ENCODE measurements around the gene MMS22L.
"Not testable (repeated sequence)": the region's sequence is repeated elsewhere in the genome, so short reads cannot be mapped to it uniquely, and the experiment has no call there.

Gene MMS22L

DNA sequence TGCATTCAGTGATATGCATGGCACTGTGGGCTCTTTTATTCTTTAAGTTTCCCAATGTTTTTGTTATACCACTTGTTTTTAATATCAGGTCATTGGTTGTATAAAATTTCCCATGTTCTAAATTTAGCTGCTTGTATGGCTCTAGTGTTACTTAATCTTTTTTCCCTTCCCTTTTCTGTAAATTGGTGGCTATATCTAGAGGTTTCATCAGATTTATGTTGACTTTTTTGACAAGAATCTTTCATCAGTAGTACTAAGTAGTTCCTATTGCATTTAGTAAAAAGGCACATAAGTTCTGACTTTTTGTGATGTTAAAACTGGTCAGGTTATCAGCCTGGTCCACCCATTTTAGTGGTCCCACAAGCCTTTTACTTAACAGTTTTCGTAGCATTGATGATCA, 51.1 kb downstream of the MMS22L start:
- no peak for DNase-seq

DNA sequence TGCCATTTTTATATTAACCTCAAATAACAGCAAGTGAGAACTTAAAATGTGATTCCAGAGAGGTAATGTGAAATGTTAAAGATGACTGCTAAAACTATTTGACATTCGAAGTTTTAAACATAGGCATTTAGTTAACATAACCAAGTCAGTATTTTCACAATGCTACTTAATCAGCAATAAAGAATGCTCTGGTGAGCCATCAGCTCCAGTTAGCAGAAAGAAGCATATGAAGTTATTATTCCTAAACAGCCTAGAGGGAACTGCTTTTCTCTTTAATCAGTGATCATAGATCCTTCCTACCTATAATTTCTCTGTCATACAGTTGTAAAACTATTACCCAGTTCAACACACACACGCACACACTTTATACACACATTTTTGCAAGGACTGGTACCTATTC, 60.1 kb downstream of the MMS22L start:
- DNase-seq, result no peak

DNA sequence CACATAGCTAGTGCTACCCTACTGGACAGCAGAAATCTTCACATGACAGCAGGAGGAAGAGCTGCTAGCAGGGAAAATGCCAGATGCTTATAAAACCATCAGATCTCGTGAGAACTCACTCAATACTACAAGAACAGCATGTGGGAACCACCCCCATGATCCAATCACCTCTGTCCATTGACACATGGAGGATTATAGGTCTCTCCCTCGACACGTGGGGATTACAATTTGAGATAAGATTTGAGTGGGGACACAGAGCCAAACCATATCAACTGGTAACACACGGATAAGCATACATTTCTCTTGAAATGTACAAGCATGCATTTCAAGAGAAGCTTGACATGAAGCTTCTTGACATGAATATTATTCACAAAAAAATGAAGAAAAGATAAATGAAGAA, 64.1 kb downstream of the MMS22L start:
- DNase-seq, result no peak

DNA sequence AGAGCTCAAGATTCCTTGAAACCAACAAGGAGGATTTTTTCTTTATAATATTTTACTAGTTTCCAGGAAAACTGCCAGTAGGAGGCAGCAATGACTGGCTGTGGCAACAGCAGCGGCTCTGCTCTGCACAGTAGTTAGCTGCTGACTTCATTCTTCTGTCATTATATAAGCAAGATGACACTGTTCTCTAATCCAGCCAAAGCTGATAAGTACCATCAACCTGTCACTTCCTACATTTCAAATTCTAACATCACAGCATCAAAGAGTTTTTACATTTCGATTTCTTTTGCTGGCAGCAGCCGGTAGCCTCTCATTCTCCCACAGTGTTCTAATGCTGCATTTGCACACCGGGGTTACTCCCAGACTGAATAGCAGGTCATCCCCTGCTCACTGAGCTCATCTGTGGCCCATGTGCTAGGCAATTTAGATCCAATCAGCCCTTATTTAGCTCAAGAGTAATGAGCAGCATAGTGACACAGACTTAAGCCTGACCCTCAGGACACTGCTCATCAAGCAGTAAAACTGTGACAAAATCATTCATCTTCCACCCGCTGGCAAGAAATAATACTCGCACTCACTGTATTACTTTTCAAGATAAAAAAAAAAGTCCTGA, 67.8 kb downstream of the MMS22L start:
- DNase-seq, result peak; percentile 26

DNA sequence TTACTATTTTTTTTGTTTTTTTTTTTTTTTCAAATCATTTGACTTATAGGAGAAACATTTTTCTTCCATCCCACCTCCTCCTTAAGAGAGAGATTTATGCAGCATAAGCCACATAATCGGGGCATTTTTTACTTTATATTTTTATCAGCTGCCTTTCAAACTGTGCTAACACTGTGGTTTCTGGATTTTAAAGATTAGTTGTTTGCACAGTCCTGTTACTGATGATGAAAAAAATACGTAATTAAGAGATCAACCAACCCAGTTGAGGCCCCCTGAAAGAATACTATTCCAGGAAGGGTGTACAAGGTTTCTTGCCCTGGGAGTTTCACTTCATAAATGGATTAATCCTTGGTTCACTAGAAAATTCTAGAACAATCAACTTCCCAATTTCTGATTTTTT, 68.3 kb downstream of the MMS22L start:
- no peak for DNase-seq

DNA sequence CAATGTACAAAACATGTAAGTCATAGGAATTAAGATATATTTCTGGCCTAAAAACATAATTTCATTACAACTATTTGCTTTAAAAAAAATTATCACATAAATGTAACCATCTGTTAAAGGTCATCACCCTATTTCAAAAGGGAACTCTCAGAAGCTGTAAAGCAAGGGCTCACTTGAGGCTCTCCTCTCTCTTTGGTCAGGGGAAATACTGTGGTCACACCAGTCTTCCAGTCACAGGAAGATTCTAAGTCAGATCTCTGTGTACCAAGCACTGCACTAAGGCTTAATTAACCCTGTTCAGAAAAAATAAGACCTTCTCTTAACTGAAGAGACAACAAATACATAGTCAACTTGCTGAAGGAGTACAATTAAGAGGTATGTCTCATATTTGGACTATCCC, 75.6 kb downstream of the MMS22L start:
- no peak for DNase-seq

DNA sequence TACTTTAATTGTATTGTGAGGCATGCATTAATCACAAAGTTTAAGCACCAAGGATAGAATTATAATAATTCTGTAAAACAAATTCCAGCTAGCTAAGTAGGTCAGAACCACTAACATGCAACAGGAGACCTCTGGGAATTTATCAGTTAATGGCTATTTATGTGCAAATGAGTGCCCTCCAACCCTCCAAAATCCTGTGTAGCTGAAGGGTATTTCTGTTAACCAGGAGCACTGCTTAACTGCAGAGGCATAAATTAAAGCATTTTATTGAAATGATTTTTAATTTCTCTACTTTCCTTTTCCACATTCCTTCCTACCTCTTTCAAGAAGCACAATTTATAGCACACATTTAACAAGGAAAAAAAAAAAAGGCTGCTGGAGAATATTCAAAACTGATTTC, 77.0 kb downstream of the MMS22L start:
- no peak for DNase-seq

DNA sequence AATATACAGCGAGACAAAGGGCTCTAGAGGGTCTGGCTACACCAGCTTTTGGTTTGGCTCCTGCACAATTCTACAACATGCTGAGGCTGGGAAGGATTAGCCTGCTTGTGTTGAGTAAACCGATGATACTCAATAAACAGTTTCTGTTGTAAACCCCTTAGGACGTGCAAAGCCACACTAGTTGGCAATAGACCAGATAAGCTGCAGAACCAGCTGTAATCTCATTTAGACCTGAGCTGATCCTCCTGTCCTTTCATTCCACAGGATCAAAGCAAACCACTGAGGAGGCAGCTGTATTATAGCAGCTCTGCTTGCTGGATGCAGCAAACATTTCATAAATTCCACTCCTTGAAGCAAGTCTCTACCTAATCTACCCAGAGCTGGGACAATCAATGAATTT, 79.7 kb downstream of the MMS22L start:
- no peak for DNase-seq

DNA sequence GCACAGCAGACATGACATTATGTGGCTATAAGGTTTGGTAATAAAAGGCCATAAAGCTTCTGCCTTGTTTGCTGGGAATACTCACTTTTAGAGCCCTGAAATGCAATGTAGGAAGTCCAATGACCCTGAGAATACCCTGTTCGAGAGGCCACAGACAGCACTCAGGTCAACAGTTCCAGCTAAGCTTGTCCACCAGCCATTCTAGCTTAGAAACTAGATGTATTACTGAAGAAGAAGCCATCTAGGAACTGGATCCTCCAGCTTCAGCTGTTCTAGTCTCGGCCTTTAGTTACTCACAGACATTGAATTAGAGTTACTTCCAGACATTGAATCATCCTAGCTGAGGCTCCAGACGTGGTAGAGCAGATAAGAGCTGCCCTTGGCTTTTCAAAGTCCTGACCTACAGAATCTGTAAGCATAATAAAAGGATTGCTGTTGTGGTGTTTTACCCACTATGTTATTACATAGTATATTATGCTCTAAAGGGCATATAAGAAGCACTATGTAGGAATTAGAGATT, 84.9 kb downstream of the MMS22L start:
- DNase-seq, result no peak

DNA sequence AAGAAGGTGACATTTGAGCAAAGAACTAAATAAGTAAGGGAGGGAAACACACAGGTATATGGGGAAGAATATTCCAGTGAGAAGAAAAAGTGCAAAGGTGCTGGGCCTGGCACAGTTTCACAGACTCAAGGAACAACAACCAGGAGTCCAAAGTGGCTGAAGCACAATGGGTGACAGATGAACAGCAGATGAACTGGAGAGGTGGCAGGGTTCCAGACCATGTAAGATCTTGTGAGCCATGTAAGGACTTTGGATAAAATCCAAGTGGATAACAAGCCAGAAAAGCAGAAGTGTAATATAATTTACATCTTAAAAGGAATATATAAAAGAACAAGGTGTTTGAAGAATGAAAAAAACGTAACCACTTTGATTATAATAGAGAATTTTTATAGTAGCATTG, 87.9 kb downstream of the MMS22L start:
- DNase-seq, result no peak

DNA sequence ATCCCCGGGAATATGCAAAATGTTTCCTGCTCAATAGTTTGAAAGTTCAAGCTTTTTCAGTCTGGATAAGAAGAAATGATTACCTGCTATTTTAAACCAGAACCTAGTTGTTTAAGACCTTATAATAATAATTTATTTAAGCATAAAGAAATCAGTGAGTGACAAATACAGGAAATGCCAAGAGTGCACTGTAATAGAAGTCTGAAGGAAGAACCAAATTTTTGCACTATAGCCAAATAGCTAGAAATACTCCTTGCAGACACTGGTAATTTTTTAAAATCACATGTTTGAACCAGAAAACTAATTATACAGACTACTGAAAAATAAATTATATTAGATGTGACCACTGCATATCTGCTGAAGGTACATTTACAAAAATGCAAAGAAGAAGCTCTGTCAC, 93.2 kb downstream of the MMS22L start:
- no peak for DNase-seq

DNA sequence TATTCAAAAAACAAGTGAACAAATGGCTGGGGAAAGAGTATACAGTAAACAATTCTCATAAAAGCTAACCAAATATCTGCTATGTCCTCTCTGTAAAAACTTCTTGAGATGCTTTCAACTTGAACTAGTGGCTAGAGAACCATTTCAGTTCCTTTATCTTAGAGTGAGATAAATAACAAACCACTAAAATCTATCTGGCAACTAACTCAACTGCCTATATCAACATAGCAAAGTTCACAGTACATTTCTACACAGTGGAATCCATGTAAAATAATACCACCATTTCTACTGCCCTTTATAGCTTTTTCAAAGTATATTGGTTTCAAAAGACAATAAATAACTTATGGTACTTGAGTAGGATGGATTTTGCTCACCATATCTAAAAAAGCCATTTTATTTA, 95.1 kb downstream of the MMS22L start:
- DNase-seq, result no peak

DNA sequence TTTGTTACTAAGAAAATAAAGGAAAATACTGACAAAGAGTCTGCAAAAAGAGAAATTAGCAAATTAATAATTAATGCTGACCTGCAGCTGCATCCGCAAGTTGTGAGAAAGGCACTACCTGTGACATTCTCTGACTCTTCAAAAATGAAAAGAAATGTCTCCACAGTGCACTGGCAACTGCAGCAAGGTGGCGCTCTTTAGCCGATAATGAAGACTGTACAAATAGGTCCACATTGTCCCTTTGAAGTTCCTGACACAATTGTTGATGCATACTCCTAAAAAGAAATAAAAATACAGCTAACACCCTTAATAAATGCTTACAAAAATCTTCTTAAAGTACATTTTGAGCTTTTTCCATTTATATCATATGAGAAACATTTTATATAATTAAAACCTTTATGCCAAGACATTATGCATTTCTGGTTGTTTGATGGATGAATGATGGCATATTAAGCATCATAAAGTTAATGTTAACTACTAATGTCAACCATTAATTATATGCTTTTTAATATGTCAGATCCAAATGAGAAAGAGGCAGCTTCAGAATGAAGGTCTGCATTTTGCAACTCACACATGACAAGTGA, 96.5 kb downstream of the MMS22L start:
- DNase-seq, result peak; percentile 69

DNA sequence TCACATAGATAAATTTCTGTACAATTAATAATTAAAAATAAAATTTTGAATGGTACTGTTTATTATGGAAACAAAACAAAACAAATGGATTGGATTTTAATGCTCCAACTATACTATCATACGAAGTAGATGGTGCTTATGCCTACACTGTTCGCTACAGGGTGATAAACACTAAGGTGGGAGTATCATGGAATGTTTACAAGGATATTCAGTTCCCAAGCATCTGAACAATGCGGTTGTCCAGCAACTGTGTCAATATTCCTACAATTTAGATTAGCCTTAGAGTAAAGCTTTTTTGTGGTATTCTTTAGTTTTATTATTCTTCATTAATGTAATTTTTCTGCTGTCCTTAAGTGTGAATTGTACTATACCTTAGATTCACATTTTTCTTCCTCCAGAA, 105.1 kb downstream of the MMS22L start:
- no peak for DNase-seq

DNA sequence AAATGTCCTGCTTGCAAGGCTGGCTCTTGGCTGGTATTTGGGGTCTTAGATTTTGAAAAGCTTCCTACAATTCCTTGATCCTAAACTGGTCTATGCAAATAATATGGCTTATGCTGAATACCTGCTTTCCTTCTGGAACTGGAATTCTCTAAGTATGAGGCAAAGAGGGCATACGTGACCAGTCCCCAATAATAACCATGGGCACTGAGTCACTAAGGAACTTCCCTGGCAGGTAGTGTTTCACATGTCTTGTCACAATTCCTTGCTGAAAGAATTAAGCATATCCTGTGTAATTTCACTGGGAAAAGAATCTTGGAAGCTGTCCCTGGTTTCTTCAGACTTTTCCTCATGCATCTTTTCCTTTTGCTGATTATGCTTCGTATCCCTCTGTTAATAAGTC, 106.5 kb downstream of the MMS22L start:
- no peak for DNase-seq

DNA sequence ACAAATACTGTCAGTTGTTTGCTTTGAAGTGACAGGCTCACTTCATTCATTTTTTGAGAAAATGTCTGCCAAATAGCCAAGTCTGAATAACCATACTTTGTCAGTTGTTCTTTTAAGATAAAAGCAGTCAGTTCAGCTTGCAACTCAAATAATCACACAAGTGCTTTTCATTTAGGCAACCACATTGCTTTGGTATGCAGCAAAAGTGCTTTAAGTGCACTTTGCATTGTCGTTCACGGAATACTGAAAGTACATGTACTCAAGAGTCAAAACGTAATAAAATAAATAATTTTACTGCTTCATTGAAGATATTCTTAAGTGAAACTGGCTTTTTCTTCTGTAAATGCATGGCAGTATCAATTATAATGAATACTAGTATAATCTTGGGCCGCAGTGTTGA, 107.2 kb downstream of the MMS22L start:
- no peak for DNase-seq

DNA sequence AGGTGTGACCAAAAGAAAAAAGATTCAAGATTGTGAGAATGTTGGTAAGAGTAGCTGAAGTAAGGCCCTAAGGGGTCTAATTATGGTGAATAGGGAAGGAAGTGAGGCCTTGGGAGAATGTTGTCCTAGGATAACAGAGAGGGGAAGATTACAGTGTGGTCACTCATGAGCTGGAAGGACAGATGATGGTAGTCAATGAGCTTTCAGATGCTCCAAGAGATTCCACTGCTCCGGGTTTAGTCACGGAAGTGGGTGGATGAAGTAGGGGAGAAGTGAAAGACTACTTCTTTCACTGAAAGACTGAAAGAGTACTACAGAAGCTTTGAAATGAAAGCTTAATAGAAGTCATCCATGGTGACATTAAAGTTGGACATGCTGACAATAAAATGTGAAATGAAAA, 108.5 kb downstream of the MMS22L start:
- DNase-seq, result no peak

DNA sequence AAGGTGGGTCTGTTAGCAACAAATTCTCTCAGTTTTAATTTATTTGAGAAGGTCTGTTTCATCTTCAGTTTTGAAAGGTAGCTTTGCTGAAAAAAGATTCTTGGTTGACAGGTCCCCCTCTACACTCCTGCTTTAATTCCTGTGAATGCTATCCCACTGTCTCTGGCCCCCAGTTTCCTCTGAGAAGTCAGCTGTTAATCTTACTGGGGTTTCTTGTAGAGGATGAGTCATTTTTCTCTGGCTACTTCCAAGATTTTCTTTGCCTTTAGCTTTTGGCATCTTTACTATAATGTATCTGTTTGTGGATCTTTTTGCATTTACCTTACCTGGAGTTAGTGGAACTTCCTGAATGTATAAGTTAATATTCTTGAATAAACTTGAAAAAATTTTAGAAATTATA, 122.7 kb downstream of the MMS22L start:
- DNase-seq, result no peak

DNA sequence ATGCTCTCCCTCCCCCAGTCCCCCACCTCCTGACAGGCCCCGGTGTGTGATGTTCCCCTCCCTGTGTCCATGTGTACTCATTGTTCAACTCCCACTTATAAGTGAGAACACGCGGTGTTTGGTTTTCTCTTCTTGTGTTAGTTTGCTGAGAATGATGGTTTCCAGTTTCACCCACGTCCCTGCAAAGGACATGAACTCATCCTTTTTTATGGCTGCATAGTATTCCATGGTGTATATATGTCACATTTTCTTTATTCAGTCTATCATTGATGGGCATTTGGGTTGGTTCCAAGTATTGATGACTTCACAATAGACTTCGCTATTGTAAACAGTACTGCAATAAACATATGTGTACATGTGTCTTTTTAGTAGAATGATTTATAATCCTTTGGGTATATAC, 127.6 kb downstream of the MMS22L start:
- DNase-seq, result not testable (repeated sequence)

DNA sequence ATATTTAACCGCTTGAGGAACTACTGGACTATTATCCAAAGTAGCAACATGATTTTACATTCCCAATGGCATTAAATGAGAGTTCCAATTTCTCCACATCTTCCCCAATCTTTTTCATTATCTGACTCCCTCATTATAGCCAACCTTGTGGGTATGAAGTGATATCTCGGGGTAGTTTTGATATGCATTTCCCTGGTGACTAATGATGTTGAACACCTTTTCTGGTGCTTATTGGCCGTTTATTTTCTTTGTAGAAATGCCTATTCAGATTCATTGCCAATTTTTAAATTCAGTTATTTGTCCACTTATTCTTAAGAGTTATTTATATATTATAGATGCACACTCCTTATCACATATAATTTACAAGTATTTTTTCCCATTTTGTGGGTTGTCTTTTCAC, 129.0 kb downstream of the MMS22L start:
- DNase-seq, result no peak

DNA sequence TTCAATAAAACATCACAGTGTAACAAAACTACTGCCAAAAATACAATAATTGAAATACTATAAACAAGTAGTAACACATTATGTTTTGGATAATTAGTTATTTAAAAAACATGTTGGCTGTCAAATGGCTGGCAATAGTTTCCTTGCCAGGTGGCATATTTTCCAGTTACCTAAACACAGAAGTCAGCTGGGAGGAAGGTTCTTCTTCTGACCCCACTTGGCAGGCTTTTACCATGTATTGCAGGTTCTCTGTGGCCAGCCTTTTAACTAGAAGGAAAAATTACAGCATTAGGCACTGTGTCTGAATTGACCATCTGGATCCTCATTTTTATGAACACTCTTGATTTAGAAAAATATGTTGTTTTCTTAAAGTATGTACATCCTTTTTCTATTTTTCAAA, 131.4 kb downstream of the MMS22L start:
- no peak for DNase-seq

DNA sequence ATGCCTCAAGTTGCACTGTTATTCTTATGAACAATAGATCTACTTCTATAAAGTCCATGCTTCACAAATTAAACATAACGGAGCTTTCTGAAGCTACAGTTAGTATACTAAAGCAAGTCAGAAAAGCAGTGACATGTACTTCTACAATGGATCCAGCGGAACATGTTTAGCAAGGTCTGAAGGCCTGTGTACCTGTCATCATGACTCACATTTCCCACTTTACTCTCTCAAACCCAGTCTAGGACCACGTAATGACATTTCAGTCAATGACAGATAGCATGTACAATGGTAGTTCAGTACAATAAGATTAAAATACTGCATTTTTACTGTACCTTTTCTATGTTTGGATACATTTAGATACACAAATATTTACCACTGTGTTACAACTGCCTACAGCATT, 132.1 kb downstream of the MMS22L start:
- no peak for DNase-seq

DNA sequence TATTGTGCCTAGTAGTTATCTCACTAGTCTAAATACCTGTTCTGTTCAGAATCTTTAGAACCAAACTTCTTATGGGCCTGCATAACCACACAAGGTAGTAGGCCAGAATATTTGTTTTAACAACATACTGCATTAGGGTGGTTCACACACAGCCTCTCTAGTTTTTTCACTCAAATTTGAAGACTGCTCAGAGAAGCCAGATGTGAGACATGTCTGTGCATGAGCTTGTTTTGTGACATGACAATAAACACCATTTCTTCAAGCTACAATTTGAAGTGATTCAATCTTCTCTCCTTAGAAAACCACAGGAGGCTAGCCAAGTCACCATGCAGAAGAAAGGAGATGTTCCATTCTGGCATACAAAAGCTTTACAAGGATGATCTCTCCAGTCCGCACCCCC, 135.6 kb downstream of the MMS22L start:
- DNase-seq, result no peak

DNA sequence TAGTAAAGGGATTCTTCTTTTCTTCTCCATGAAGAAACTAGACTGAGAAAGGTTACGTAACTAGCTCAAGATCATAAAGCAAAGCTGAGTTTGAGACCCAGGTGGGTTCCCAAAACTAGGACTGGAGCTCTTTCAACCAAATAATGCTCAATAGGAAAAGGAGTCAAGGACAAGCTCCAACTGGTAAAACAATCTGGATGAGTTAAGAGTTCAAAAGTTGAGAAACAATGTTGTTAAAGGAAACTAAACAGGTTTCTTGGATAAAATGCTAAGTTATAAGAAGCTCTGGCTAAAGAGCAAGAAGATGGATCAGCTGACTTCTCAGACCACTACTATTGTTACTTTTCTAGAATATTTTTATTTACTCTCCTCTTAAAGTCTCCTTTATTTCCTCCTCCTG, 137.3 kb downstream of the MMS22L start:
- DNase-seq, result no peak

DNA sequence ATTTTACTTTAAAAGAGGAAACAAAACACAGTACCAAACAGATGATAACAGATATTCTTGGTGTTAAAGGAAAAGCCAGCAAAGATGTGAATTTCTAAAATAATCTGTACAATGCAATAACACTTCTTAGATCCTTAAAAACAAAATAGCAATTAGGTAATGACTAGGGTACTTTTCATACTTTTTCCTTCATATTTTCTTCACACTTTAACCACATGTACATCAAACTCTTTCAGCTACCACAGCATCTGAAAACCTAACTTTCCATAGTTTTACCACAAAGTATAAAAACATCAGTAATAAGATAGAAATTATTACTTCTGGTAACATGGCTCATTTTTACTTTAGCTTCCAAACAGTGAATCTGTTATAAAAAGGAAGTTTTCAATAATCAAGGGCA, 141.3 kb downstream of the MMS22L start:
- DNase-seq, result no peak

All from activated CD4-positive, alpha-beta T cell treated with anti-CD3 and anti-CD28 coated beads, Interleukin-10, Interleukin-2, amounts not matched to agents 100 ng/mL and 50 ng/mL, durations not matched to agents 16 hours and 8 hours (primary cell).